ENCODE data around the gene PIH1D1.

DNA sequence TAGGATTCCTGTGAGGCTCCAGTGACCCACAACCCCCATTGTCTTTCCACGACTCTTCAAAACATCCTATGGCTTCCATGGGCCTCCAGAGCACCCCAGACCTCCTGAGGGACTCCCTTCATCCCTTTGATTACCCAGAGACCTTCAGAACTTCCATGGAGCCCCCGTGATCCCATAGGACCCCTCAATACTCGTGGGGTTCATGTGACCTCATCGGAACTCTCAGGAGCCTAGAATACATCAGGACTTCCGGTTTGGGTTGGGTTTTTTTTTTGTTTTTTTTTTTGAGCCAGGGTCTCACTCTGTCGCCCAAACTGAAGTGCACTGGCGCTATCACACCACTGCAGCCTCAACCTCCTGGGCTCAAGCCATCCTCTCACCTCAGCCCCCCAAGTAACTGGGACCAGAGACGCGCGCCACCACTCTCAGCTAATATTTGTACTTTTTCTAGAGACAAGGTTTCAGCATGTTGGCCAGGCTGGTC is 2.2 kb upstream of the PIH1D1 start:
- TF ChIP-seq, protein P1, sequence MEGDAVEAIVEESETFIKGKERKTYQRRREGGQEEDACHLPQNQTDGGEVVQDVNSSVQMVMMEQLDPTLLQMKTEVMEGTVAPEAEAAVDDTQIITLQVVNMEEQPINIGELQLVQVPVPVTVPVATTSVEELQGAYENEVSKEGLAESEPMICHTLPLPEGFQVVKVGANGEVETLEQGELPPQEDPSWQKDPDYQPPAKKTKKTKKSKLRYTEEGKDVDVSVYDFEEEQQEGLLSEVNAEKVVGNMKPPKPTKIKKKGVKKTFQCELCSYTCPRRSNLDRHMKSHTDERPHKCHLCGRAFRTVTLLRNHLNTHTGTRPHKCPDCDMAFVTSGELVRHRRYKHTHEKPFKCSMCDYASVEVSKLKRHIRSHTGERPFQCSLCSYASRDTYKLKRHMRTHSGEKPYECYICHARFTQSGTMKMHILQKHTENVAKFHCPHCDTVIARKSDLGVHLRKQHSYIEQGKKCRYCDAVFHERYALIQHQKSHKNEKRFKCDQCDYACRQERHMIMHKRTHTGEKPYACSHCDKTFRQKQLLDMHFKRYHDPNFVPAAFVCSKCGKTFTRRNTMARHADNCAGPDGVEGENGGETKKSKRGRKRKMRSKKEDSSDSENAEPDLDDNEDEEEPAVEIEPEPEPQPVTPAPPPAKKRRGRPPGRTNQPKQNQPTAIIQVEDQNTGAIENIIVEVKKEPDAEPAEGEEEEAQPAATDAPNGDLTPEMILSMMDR (IDR thresholded peaks at IDR 0.05), result no peak
- no peak for TF ChIP-seq POLR2A (IDR thresholded peaks at IDR 0.05)
- TF ChIP-seq POLR2AphosphoS5 (IDR thresholded peaks at IDR 0.05), result no peak

All from suprapubic skin (tissue), 4 donors.